CD14-positive monocyte (primary cell): ENCODE results near the gene B4GALNT3. TPM values are rescaled to one million over a fixed set of nuclear protein-coding genes. Genes with fewer than 3 reads are reported as not detected.

Source experiments
- DNase-seq, 3 donors: peaks; one replicate each; pipeline ENCODE4 v3.0.0-alpha.2; 2011 to 2022
- H2AFZ ChIP-seq: 2 replicates; pipeline ENCODE4 v1.6.0; 2012; ENCODE audit warnings: mild to moderate bottlenecking, low read depth, low read length, inconsistent platforms; ENCODE audit not compliant: insufficient read depth, poor library complexity, severe bottlenecking
- H3K27ac ChIP-seq, 2 donors: 1 replicate in 1 of 2; 2 replicates in 1 of 2; pipeline ENCODE4 v1.5.1; 2012 to 2013; ENCODE audit warnings: low read length in 2 of 2, control low read depth in 1 of 2, inconsistent platforms in 1 of 2, low read depth in 1 of 2, mild to moderate bottlenecking in 1 of 2
- H3K27me3 ChIP-seq, 2 donors: one replicate each; pipeline versions ENCODE4 v1.6.0 to v1.6.1; 2011 to 2013; ENCODE audit warnings: low read length in 2 of 2; ENCODE audit not compliant: control insufficient read depth in 2 of 2, insufficient read depth in 2 of 2
- H3K36me3 ChIP-seq, 2 donors: replicated peaks in 1 of 2; 1 replicate in 1 of 2; 2 replicates in 1 of 2; pipeline versions ENCODE4 v1.5.1 to v1.6.1; 2012 to 2013; ENCODE audit warnings: low read length in 2 of 2, control low read depth in 1 of 2, inconsistent platforms in 1 of 2, mild to moderate bottlenecking in 1 of 2; ENCODE audit not compliant: insufficient read depth in 2 of 2, control insufficient read depth in 1 of 2
- H3K4me1 ChIP-seq, 2 donors: 1 replicate in 1 of 2; 2 replicates in 1 of 2; pipeline versions ENCODE4 v1.5.1 to v1.6.1; 2012 to 2013; ENCODE audit warnings: low read length in 2 of 2, control low read depth in 1 of 2, inconsistent platforms in 1 of 2, mild to moderate bottlenecking in 1 of 2, moderate library complexity in 1 of 2; ENCODE audit not compliant: insufficient read depth in 2 of 2, control insufficient read depth in 1 of 2
- H3K4me2 ChIP-seq: replicated peaks from 2 replicates; pipeline ENCODE3; 2012; ENCODE audit warnings: low read length, moderate library complexity, mild to moderate bottlenecking; ENCODE audit not compliant: poor library complexity, severe bottlenecking; ENCODE audit errors: extremely low read depth
- H3K4me3 ChIP-seq, 3 experiments: fragments of 200-600 bp in 1 of 3; sonication (generic) in 1 of 3; replicated peaks in 1 of 3; 1 replicate in 2 of 3; 2 replicates in 1 of 3; pipeline ENCODE4 v1.5.1; 2011 to 2013; ENCODE audit warnings: low read length in 3 of 3, mild to moderate bottlenecking in 3 of 3, control low read depth in 2 of 3, low read depth in 2 of 3, inconsistent platforms in 1 of 3, moderate library complexity in 1 of 3
- H3K79me2 ChIP-seq: 2 replicates; pipeline ENCODE4 v1.6.0; 2012; ENCODE audit warnings: mild to moderate bottlenecking, control low read depth, inconsistent platforms, low read length, moderate library complexity; ENCODE audit not compliant: insufficient read depth
- H3K9ac ChIP-seq: 2 replicates; pipeline ENCODE4 v1.6.0; 2017; ENCODE audit warnings: low read length, mild to moderate bottlenecking; ENCODE audit not compliant: insufficient read depth, poor library complexity, severe bottlenecking
- H3K9me3 ChIP-seq, 2 donors: replicated peaks in 1 of 2; 1 replicate in 1 of 2; 2 replicates in 1 of 2; pipeline versions ENCODE4 v1.5.1 to v1.6.1; 2012 to 2013; ENCODE audit warnings: low read length in 2 of 2, control low read depth in 1 of 2; ENCODE audit not compliant: control insufficient read depth in 1 of 2, insufficient read depth in 1 of 2
- H4K20me1 ChIP-seq: 2 replicates; pipeline ENCODE4 v1.6.0; 2012; ENCODE audit warnings: mild to moderate bottlenecking, low read length, control low read depth, moderate library complexity; ENCODE audit not compliant: insufficient read depth
- H3K27ac Mint-ChIP-seq, 7 donors: one replicate each; pipeline ENCODE4 v1.8.0; 2020; ENCODE audit warnings: mild to moderate bottlenecking in 7 of 7, mixed read lengths in 7 of 7, moderate library complexity in 6 of 7, inconsistent platforms in 2 of 7
- H3K27me3 Mint-ChIP-seq, 3 donors: one replicate each; pipeline ENCODE4 v1.8.0; 2021 to 2022; ENCODE audit warnings: low read depth in 3 of 3, mild to moderate bottlenecking in 3 of 3, mixed read lengths in 3 of 3, moderate library complexity in 3 of 3, inconsistent platforms in 1 of 3
- H3K36me3 Mint-ChIP-seq, 2 donors: one replicate each; pipeline ENCODE4 v1.8.0; 2020; ENCODE audit warnings: mixed read lengths in 2 of 2, inconsistent platforms in 1 of 2, mild to moderate bottlenecking in 1 of 2
- H3K4me1 Mint-ChIP-seq: one replicate; pipeline ENCODE4 v1.8.0; 2020; ENCODE audit warnings: mild to moderate bottlenecking, mixed read lengths
- H3K4me3 Mint-ChIP-seq, 2 donors: one replicate each; pipeline ENCODE4 v1.8.0; 2020; ENCODE audit warnings: mild to moderate bottlenecking in 2 of 2, mixed read lengths in 2 of 2, moderate library complexity in 1 of 2
- H3K9me3 Mint-ChIP-seq, 7 donors: one replicate each; pipeline ENCODE4 v1.8.0; 2020 to 2022; ENCODE audit warnings: mixed read lengths in 7 of 7, mild to moderate bottlenecking in 6 of 7, moderate library complexity in 6 of 7, inconsistent platforms in 2 of 7
- WGBS: methylation state at CpG from one replicate; pipeline ENCODE4 v1.1.5; 2013; ENCODE audit warnings: missing lambda C conversion rate; ENCODE audit not compliant: insufficient coverage; 5-methylcytosine and 5-hydroxymethylcytosine counted together
- intact Hi-C, 2 donors: fragments of 100-400 bp; cut with micrococcal nuclease; formaldehyde crosslinking; loops; one replicate each; pipeline versions ENCODE4 v1.15.0 to v1.15.1; 2023
- polyA plus RNA-seq, 3 donors: library from polyadenylated mRNA; depleted of rRNA in 1 of 3; unstranded in 2 of 3; stranded (reverse) in 1 of 3; fragments of 300-500 nt in 2 of 3; fragments of >200 nt in 1 of 3; fragmentation: Illumina TruSeq in 2 of 3; gene quantifications; 1 replicate in 2 of 3; 2 replicates in 1 of 3; pipeline ENCODE4 v1.2.3, GENCODE V29; 2012 to 2021
- TF ChIP-seq, protein P1 (sequence below): fragments of 200-600 bp; IDR thresholded peaks from one replicate; pipeline ENCODE4 v1.8.0; 2022; ENCODE audit warnings: antibody characterized with exemption, mild to moderate bottlenecking

The B4GALNT3 gene
- polyA plus RNA-seq, 3 donors = 0.09 to 0.10 TPM; not detected in 1

GRCh38 chr12:501722-502447 is 42.1 kb downstream of the B4GALNT3 start:
- DNase-seq = no peak
- 93% methylated on average over 10 of the region's 14 CpGs for WGBS
- H3K4me3 Mint-ChIP-seq = no peak overlapping the region
- H3K9me3 Mint-ChIP-seq = peaks cover 0 to 2% (median 0%) of the 10 kb centered on the region in 7 donors
- H3K27ac Mint-ChIP-seq = no peak overlapping the region
- intact Hi-C loops = no loop called here
- Histone ChIP-seq H3K9me3 (no peaks in the 10 kb centered on the region), H3K4me3 (no peak overlapping the region), H3K9ac (no peak overlapping the region), H3K27me3 (peaks cover 0 to 10% of the 10 kb centered on the region in 2 donors), H3K4me1 (no peaks in the 10 kb centered on the region), H3K36me3 (no peaks in the 10 kb centered on the region), H3K27ac (no peak overlapping the region), H3K4me2 (no peak overlapping the region), H2AFZ (no peak overlapping the region), H3K79me2 (no peaks in the 10 kb centered on the region), H4K20me1 (no peaks in the 10 kb centered on the region)
- TF ChIP-seq, protein P1, sequence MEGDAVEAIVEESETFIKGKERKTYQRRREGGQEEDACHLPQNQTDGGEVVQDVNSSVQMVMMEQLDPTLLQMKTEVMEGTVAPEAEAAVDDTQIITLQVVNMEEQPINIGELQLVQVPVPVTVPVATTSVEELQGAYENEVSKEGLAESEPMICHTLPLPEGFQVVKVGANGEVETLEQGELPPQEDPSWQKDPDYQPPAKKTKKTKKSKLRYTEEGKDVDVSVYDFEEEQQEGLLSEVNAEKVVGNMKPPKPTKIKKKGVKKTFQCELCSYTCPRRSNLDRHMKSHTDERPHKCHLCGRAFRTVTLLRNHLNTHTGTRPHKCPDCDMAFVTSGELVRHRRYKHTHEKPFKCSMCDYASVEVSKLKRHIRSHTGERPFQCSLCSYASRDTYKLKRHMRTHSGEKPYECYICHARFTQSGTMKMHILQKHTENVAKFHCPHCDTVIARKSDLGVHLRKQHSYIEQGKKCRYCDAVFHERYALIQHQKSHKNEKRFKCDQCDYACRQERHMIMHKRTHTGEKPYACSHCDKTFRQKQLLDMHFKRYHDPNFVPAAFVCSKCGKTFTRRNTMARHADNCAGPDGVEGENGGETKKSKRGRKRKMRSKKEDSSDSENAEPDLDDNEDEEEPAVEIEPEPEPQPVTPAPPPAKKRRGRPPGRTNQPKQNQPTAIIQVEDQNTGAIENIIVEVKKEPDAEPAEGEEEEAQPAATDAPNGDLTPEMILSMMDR = no peak
- H3K4me1 Mint-ChIP-seq = no peaks in the 10 kb centered on the region
- H3K36me3 Mint-ChIP-seq = no peaks in the 10 kb centered on the region
- peaks cover 10 to 17% (median 12%) of the 10 kb centered on the region in 3 donors for H3K27me3 Mint-ChIP-seq

GRCh38 chr12:503111-503761 is 43.5 kb downstream of the B4GALNT3 start:
- Histone ChIP-seq H3K36me3 (no peaks in the 10 kb centered on the region), H3K9ac (no peak overlapping the region), H3K4me2 (no peak overlapping the region), H3K4me1 (no peaks in the 10 kb centered on the region), H4K20me1 (no peaks in the 10 kb centered on the region), H3K79me2 (no peaks in the 10 kb centered on the region), H3K27ac (no peak overlapping the region), H3K27me3 (peaks cover 0 to 10% of the 10 kb centered on the region in 2 donors), H3K4me3 (no peak overlapping the region), H3K9me3 (no peaks in the 10 kb centered on the region), H2AFZ (no peak overlapping the region)
- Mint-ChIP-seq H3K36me3 (no peaks in the 10 kb centered on the region), H3K4me3 (no peak overlapping the region), H3K27ac (no peak overlapping the region), H3K4me1 (no peaks in the 10 kb centered on the region), H3K9me3 (peaks cover 0 to 2% (median 0%) of the 10 kb centered on the region in 7 donors), H3K27me3 (peaks cover 10 to 12% (median 12%) of the 10 kb centered on the region in 3 donors)
- intact Hi-C loops = no loop called here
- 5% methylated on average over 5 of the region's 7 CpGs for WGBS
- TF ChIP-seq, protein P1 = no peak
- DNase-seq = no peak
